Activated naive CD4-positive, alpha-beta T cell treated with anti-CD3 and anti-CD28 coated beads, Interleukin-2, amount 50 U/mL, for 16 hours (primary cell): ENCODE data around the gene EMX1.
A peak's percentile ranks its signal among the peaks of the same experiment; 100 is the strongest.

ENCODE experiments used
- DNase-seq: peaks from one replicate; pipeline ENCODE4 v3.0.0-alpha.2; 2020

EMX1 gene

DNA sequence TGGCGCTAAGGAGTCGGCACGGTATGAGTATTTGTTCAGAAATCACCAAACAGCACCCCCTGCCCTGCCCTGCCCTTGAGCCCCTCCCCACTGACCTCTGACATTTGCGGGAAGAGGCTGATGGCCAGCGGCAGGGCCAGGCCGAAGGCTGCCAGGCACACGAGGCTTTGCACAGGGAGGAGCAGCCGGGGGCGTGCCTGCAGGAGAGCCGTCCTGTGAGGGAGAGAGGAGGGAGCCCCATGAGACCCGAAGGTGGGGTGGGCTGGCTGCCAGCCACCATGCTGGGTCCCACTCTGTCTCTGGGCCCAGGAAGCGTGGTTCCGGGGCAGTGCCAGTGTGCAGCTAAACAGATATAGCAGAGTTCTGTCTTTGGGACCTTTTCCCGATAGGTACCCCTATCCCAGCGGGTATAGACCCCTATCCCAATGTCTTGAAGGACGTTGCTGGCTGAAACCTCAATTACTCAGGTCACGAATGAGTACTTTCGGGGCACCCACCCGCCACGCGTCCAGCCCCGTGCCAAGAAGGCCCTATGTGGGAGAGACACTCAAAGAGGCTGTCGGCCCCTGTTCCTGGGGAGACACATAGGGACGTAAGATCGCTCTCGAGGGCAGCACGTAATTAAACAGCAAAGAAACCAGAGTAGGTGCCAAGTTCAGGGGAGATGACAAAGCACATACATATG lies 43.9 kb downstream of the EMX1 start:
- DNase-seq = no peak

DNA sequence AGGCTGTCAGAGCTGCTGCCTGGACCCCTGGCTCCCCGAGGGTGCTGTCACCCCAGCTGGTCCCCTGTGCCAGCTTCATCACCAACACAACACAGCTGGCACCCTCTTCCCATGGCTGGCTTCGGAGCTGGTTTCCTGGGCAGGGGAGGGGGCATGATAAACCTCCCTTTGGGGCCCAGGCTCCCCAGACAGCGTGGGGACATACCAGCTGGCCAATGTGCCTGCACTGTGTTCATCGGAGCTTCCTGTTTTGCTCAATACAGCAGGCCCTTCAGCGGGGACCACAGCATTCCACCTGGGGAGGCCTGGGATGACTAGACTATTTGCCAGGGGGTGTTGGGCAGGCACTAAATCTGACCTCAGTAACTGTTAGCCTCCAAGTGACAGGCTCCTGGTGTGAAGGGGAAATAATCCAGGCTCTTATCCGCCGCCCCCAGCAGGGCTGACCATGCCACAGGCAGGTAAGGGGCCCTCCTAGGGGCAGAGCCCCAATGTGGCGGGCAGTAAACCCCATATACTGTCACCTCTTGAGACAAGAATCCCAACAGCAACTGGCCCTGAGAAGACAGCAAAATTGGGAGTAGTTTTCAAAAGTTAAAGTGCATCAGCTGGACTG lies 44.6 kb downstream of the EMX1 start:
- DNase-seq = no peak

DNA sequence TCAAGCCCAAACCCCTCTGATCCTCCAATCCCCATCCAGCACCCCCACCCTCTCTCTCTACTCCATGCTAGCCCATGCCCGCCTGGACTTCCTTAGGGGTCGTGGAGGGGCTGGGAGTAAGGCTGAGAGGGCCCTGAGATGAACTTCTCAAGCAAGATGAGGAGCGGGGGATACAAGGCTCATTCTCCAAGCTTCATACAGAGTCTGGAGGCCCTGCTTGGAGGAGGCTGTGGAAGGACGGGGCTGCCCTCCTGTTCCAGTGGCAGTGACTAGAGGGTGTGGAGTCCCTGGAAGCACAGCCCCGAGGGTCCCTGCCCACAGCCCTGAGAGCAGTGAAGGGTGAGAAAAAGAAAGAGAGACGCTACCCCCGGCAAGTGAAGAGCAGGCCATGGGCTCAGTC lies 45.6 kb downstream of the EMX1 start:
- DNase-seq = no peak

DNA sequence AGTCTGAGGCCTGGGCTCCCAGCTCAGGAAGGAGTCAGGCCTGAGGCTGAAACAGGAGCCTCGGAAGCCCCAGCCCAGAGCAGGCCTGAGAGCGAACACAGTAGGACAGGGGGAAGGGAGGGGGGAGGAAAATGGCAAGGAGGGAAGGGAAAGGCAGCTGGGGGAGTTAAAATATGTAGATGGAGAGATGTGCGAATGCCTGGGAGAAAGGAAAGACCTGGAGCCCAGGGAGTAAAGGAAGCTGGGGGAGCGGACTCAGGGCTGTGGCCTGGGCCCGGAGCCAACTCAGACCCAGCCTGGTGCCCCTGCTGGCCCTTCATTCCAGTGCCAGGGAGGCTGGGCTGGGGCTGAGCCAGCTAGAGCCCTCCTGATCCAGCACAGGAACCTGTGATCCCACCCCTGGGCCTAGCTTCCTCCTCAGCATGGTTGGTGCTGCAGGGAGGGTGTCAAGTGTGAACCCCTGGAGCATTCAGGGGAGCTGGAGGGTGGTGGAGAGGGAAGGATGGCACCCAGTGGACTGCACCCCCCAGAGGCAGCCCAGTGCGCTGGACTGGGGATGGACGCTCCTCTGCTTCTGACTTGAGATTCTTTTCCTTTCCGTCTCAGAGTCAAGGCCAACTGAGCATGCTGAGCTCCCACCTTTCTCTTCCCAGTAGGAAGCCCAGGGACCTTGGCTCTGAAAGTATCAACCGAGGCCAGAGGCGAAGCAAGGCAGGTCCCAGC lies 46.3 kb downstream of the EMX1 start:
- DNase-seq = no peak

DNA sequence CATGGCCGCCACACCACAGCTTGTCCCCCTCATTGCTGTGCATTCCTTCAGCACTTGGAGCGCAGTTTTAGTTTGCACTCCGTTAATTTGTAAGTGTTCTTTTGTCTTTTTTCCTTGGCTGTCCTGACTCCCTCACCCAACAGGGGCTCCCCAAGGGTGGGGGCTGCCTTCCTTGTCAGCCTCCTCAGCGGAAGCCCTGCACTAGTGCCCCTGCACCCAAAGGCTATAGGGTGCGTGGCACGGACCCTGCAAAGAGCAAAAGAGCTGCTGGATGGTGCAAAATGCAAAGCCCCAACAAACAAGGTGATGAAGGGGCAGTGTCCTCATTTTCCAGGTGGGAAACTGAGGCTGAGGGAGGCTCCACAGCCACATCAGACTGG lies 46.8 kb downstream of the EMX1 start:
- no peak for DNase-seq

DNA sequence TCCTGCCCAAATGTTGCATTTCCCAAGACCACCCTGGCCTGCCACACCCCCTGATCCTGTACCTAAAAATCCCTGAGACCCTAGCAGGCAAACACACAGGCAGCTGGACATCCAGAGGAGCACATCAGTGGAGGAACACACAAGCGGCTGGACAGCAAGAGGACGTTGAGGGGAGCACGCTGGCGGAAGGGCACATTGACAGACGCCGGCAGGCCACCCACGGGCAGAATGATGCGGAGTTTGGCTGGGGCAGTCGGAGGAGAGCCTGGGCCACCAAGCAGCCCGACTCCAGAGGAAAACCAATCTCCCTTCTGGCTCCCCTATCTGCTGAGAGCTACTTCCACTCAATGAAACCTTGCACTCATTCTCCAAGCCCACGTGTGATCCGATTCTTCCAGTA lies 47.7 kb downstream of the EMX1 start:
- no peak for DNase-seq

DNA sequence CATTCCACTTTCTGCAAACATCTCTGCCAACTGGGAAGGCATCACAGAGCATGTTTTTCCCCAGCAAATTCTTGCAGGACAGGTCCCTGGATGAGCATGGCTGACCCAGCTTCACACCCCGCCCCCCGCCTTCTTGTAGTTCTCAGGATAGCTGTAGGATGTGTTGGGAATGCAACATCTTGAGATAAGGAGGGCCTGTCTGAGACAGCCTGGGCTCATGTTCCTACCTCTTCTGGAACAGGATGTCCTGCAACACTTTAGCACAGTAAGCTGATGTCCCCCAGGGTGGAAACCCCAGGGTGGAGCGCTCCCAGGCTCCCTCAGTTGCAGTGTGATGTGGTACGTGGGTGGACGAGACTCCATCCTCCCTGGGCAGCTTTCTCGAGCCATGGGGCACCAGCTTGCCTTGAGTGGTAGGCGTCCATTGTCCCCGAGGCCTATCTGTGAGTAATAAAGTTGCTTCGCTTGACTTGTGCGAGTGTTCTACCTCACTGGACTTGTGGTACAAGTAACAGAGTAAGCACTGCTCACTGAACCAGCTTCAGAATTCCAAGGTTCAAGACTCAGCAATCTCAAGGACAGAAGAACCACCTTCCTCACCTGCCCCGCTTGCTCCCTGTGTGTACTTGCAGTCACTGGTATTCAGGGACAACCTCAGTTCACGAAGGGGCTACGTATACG lies 48.6 kb downstream of the EMX1 start:
- no peak for DNase-seq

DNA sequence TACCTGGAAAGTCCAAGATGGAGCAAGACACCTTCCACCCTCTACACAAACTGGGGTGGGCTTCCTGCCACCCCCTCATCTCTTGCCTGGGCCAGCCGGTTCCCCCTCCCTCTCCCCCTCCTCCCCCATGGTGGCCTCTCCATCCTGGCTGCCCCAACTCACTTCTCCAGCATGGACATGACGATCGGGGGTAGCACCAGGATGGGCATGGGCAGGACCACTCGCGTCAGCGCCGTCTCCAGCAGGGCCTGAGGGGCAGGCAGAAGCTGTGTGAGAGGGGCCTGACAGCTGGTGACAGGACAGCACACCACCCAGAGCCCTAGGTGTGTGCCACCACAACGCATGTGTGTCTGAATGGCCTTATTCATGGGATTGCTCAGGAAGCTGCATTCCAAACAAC lies 51.0 kb downstream of the EMX1 start:
- DNase-seq = no peak

DNA sequence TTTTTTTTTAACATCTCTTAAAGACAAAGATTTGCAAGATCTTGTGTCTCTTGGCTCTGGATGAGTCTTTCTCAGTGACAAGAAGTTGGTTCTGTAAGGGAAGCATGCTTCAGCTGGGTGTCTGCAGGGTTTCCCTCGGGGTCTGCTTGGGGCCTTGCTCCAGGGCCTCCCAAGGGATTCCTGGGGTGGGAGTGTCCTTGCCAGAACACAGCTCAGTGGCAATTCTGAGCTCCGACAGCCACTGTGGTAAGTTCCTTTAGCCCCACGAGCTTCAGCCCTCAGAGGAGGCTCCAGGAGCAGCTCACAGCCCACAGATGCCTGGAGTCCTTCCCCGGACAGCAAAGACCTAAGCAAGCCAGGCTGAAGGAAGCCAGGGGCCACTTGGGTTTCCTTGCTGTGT lies 52.4 kb downstream of the EMX1 start:
- no peak for DNase-seq

DNA sequence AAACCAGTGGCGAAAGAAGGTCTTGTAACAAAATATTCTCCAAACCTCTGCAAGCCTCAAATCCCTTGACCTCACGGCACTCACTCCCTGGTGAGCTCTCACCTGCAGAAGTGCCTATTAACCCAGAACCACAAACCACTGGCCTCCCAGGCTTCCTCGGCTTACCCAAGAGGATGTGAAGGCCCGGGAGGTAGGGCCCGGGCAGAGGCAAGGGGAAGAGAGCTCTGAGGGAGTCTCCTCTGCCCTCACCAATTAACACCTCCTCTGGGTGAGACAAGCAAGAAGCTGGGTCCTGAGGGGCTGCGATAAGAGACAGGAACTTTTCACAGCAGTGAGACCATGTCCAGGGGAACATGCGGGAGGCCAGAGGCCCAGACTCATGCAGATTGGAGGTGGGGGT lies 53.7 kb downstream of the EMX1 start:
- DNase-seq = no peak

DNA sequence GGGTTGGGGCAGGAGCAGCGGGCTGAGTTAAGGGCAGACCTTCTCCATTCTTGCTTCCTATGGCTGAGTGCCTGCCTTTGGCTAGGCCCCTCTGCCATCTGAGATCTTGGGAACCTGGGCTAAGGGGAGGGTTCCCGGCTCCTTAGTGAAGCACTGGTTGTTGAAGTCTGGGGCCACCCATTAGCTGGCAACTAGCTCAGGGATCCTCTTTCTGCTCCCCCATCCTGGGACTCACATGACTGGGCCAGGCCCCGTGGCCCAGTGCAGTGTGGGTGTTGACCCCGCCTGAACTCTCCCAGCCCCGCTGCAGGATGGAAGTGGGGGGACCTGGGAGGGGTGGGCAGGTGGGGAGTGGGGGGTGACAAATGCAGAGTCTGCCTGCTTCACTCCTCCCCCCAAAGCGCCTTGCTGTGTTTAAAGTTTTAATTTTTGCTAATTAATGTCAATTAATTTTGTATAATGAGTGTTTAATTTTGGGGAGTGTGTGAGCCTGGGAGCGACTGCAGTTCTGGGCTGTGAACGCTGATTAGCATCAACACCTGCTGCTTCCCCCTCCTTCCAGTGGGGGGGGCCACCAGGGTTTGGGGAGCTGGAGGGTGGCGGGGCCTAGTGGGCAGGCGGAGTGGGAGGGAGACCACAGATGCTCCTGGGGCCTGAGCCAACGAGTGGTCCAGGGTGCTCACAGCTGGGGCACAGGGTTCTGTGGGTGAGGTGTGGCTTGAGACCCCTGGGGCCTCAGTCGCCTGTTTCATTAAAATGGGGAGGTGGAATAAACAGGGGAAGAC lies 55.2 kb downstream of the EMX1 start:
- no peak for DNase-seq

DNA sequence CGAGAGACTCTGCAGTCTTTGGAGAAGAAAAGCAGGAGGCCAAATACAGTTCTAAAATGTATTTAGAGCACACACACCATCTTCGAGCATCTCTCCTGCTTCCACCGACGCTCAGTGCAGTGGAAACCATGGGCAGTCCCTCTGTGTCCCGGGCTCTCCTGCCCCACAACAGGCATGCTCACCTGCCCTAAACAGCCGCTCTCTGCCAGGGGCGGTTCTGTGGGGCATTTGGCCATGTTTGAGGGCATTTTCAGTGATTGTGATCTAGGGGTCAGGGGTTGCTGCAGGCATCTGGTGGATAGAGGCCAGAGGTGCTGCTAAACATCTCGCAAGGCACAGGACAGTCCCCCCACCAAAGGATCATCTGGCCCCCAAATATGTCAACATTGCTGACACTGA lies 55.8 kb downstream of the EMX1 start:
- DNase-seq = no peak

DNA sequence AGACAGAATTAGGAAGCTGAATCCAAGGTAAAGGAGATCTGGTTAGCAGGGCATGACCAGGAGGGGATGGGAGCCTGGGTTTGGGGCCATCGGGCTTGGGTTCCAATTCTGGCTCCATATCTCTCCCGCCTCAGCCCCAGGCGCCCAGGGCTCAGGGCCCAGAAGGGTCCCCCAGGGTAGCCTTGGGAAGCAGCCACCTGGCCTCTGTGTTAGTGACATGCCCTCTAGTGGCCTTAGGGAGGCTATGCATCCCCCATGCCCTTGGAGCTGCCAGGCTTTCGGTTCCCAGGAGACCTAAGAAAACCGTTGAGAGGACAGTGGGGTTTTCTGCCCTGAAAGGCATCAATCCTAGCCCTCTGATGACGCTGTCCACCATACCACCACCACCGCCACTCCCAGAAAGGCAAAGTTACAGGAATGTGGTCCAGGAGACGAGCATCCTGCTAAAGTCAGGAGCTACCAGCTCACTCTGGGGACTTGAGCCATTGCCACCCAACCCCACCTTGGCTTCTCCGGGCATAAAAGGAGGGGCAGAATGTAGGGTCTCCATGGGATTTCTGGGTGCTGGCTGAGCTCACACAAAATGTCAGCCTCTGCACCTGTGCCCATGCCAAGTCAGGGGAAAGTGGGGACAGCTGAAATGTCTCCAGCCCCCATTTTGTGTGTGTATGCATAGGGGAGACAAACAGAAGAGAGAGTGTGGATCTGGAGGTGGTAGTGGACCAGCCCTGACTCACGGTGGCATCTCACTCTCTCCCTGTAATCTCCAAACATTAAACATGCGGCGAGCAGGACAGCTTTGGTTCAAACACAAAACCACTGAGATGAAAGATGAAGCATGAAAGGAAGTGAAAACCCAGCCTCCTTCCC lies 56.5 kb downstream of the EMX1 start:
- peak; percentile 26 for DNase-seq

DNA sequence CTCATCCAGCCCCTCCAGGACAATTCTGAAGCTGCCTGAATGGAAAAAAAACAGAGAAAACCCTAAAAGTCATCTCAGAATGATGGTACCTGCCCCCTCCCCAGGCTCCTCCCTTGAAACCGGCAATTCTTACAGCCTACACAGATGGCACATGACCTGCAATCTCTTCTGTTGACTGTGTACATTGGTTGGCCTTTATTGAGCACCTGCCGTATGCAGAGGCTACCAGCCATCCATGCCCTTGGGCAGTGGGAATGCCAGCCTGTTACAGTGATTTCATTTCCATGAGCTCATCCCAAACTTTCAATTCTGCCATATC lies 57.1 kb downstream of the EMX1 start:
- DNase-seq = no peak

DNA sequence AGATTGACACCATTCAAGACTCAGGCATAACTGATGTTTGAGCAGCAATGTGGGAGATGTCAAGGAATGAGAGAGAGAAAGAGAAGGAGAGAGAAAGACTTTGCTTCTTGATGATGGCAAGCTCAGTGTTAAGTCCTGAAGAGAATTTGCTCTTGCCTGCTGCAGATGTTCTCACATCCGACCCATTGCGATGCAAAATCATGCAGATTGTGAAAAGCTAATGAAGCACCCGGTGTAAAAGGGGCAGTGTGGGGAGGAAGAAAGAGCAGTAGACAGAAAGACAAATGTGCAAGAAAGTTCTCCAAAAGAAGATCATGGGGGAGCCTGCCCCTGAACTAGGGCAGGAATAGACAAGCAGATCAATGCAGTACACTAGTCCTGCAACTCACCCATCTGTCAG lies 57.7 kb downstream of the EMX1 start:
- DNase-seq = no peak

DNA sequence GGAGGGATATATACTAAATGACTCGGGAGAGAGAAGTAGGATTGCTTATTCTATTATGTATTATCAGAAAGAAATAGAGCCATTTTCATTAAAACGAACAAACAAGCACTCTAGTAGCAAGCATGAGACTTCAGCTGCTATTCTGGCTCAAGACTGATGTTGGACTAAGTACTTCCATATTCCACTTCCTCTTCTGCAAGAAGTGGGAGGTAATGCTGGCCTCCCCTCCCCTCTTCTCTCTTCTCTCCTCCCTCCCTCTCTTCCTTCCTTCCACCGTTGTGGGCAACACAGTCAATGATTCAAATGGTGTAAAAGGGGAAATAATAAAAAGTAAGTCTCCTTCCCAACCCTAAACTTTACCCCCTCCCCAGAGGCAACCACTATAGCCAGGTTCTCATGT lies 62.6 kb downstream of the EMX1 start:
- DNase-seq = no peak

DNA sequence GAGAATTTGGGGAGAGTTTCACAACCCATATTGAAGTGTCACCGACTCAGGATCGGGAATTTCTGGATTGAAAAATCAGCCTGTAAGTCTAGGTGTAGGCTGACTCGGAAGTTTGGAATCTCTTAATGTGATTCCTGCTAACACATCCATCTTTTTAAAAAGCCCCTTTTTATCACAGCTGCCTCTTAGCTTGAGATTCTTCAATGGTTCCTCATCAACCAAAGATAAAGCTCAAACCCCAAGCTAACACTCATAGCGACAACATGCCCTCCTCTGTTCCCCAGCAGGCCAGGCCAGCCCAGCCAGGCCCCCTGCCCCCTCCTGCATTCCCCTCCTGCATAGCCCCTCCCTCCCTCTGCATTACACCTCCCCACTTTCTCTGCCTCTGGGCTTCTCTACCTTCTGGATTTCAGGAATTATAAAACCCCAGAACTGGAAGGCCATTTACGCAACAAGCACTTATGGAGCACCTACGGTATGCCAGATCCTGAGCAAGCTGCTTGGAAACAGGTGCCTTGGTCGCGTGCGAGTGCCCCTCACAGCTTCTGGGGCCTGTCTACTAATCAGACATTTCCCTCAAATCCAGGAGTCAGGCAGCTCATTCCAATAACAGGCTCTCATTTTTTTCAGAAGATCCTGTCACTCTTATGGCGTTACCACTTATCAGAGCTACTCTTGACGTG lies 63.4 kb downstream of the EMX1 start:
- DNase-seq = no peak

DNA sequence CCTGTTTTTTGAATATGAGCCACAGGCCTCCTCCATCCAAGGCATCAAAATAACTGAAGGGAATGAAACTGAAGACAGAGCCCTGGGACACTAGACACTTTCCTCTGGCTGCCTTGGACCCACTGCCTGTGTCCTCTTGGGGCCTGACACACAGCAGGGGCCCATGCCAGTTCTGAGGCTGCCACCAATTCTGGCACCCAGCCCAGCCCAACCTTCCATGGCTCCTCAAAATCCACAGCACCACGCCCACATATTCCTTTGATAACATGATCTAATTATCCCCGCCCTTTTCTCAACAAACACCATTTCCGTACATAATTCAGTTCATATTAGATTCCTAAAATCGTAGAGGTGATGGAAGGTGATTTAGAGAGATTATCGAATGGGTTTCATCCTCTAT lies 64.2 kb downstream of the EMX1 start:
- DNase-seq = no peak

DNA sequence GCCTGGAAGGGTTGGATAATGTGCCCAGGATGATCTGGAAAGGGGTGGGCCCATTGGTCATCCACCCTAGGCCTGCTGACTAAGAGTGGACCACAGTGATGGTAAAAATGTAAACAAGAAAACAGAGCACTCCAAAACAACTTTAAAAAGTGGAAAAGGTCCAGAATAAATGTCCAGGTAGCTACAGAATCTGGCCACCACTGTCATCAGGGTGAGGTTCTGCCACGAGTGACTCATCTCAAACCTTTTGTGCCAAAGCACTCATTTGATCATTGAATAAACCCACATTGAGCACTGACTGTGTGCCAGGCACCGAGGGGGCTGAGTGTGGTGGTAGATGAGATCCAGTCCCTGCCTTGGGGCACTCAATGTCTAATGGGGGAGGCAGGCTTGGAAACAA lies 64.9 kb downstream of the EMX1 start:
- DNase-seq = no peak

DNA sequence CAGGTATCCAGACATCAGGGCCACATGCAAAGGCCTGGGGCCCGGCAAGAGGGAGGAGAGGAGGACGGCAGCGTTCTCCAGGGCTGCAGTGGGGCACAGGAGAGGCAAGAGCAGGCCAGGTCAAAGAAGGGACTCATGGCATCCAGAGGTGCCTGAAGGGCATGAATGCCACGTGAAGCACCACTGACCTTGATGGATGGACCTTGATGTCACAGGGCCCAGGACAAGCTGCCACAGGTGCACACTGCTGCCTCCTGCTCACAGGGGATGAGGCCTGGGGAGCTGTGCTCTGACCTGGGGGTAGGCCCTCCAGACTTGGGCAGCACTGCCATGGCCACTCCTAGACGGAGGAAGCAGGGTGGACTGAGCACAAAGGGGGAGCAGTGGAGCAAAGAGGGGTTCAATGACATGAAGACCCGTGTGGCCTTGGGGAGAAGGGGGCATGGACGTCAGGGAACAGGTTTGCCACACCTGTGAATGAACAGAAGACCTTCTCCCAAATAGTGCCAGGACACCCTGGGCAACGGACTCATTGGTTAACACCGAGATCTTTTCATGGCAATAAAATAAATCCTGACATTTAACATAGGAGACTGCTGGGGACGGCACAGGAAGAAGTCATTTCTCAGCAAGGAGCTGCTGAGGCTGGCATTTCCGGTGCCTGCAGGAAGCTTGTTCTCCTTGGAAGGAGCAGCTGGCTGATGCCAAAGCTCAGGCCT lies 65.6 kb downstream of the EMX1 start:
- no peak for DNase-seq
